HPDE6-E6E7 (cell line): ENCODE data around the gene SNX8.

ENCODE experiments used
- DNase-seq: peaks from one replicate; pipeline ENCODE4 v3.0.0; 2011; ENCODE audit warnings: missing footprints; ENCODE audit errors: extremely low spot score

The SNX8 gene

DNA sequence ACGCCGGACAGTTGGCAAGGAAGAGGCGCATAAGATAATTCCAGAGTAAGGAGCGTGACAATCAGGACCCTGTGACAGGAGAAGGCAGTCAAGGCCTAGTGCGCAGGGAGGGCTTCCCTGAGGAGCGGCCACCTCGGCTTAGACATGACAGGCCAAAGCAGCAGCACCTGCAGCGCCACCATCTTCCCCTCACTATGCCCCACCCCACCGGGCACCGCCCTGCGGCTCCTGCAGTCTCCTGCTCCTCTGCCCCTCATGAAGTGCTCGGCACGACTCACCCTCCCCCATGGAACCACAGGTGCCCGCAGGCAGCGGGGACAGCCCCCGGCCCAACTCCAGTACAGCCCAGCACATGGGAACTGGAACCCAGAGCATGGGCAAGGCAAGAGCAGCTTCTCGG is 93.3 kb downstream of the SNX8 start:
- DNase-seq, result no peak

DNA sequence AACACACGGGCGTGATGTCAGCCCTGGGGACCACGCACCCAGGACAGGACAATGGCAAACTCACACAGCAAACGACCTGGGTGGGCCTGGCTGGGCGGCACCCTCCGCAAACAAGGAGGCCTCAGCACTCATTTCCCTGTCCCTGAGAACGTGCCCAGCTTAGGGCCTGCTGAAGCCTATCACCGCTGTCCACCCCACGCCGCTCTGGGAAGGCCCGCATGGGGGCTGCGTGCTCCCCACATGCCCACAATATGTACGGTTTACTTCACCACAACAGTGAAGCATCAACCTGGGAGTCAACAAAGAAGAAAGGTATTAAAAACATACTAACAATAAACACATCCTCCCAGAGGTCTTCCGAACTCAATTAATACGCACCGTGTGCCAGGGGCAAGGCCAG is 93.7 kb downstream of the SNX8 start:
- no peak for DNase-seq

DNA sequence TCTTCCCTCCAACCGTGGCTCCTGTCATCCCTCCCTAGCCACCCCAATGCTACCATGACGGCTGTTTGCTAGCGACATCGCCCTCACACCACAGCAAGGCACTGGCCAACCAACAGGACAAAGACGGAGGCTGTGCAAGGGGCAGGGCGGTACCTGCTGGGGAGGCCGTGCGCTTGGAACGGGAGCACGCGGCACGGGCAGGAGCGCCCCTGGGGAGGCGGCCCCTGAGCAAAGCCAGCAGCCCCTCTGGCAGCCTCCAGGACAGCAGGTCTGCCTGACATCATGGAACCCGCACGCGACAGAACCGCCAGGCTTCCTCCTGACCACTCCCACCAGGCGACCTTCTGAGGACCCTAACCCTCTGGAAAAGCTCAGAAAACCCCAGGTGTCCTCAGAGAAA is 94.2 kb downstream of the SNX8 start:
- DNase-seq, result no peak

DNA sequence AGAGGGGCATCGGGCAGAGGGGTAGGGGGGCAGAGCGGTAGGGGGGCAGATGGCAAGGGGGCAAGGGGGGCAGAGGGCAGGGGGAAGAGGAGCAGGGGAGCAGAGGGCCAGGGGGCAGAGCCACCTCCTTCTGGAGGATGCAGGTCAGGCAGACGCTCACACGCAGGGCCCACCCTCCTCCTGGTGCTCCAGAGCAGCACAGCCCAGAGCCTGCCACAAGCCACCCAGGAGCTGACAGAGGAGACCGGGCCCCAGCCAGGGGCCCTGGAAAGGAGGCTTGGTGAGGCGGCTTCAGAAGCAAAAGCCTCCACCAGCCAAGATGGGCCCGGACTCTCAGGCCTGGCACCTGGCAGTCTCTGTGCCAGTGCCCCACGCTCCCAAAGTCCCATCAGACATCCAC is 94.6 kb downstream of the SNX8 start:
- DNase-seq, result no peak

DNA sequence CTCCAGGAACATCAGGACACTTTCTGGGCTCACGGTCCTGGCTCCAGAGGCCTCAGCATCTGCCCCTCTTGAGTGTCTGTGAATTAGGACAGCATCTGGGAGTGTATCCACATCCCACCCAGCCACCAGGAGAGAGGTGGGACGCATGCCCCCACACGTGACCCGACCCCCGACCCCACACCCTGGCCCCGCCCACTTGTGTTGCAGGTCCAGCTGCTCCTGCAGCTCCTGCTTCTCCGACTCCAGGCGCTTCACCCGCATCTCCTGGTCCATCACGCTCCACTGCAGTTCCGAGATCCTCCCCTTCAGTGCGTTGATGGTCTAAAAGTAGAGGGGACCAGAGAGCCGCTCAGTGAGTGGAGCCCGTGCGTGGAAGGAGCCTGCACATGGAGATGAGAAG is 95.1 kb downstream of the SNX8 start:
- no peak for DNase-seq

DNA sequence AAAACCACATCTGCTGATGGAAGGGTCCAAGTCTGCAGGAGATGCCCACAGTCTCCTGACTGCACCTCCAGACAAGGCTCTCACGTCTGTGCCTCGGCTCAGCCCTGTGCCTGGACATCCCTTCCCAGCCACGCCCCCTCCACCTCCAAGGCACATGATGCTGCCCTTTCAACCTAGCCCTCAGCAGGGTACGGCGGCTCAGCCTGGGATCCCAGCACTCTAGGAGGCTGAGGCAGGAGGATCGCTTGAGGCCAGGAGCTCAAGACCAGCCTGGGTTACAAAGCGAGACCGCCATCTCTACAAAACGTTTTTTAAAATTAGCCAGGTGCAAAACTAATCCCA is 95.8 kb downstream of the SNX8 start:
- no peak for DNase-seq

DNA sequence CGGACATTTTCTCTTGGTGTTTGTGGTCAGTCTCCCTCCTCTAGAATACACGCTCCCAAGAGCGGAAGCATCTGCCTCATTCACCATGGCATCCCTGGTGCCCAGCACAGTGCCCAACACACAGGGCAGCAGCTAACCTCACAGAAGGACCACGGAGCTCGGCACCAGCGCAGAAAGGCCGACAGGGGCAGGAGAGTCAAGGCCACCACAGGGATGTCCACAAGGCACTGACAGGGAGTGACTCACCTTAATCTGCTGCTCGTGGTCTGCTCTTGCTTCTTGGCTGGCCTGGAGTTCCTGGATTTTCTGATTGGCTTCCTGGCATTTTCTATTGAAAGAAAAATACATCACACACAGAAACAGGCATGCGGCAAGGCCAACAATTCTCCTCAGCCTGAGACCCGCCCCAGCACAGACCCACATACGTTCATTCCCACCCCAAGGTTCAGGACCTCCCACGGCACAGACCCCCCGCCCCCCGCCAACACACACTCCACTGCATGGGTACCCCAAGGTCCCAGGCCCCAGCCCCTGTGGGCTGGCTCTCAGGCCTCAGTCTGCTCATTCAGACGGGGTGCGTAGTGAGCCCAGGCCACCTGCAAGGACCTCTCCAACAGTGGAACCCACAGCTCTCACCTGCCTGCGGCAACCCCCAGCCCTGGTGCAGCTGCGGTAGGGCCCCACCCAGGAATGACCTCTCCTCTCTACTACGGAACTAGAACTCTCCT is 96.4 kb downstream of the SNX8 start:
- DNase-seq, result no peak

DNA sequence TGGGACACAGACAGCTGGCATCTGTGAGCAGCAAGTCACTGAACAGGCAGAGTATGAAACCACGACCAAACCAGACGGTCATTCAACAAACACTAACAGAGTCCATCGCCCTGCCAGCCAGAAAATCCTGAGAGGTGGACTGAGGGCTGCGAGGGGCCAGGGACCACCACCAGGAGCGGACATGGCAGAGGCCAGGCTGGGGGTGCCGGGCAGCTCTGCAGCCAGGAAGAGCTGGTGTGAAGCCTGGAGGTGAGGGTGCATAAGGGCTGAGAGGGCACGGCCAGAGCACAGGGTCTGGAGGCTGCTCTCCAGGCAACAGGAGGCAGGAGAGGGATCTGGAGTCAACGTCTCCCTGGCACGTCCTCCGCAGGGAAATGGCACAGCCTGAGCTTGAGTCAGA is 97.0 kb downstream of the SNX8 start:
- DNase-seq, result no peak

DNA sequence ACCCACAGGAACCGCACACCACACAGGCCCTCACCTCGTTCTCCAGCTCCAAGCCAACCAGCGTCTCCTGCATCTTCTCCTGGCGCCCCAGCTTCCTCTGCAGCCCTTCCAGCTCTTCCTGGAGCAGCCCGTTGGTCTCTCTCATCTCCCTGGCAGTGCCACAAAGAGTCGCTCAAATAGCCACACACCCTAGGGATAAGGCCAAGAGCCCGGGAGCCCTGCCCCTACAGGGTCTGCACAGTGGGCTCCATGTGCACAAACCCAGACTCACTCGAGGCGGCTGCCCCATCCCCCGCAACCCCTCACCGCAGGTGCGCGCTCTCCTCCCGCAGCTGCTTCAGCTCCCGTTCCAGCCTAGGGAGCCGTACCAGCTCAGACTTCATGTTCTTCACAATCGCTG is 98.4 kb downstream of the SNX8 start:
- DNase-seq, result no peak

DNA sequence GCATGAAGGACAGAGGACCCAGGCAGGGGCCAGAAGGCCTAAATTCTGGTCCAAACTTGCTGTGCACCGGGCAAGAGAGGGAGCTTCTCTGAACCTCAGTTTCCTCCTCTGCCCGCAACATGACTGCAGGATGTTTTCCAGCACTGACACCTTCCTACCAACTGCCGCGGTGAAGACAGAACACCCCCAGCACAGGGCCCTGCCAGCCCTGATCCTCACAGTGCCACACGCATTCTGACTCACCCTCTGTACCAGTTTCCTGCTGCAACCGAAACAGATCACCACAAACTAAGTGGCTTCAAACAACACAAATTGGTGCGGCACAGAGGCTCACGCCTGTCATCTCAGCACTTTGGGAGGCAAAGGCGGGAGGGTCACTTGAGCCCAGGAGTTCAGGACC is 99.6 kb downstream of the SNX8 start:
- no peak for DNase-seq

DNA sequence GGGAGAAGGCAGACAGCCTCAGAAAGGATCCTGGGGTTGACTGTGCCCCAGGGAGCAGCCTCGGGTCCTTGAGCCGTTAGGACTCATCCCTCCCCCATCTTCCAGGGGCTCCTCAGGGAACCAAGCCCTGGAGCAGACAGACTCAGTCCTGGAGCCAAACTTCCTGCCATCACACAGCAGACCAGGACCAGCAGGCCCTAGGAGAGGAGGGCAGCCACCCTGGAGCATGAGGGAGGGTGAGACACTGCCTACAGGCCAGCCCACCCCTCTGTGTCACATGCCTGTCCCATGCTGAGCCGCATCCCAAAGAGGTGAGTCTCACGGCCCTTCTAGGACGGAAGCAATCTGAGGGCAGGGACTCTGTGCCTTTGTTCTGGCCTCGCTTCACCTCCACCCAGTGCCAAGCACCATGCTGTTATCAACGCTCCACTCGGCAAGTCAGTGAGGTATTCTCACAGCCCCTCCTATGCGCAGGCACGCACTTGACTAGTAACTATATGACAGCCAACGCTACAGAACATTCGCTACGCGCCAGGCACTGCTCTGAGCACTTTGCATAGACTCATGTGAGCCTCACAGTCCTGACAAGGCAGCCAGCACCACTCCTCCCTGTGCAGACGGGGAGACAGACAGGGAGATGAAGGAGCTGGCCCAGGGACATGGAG is 100.6 kb downstream of the SNX8 start:
- DNase-seq, result no peak

DNA sequence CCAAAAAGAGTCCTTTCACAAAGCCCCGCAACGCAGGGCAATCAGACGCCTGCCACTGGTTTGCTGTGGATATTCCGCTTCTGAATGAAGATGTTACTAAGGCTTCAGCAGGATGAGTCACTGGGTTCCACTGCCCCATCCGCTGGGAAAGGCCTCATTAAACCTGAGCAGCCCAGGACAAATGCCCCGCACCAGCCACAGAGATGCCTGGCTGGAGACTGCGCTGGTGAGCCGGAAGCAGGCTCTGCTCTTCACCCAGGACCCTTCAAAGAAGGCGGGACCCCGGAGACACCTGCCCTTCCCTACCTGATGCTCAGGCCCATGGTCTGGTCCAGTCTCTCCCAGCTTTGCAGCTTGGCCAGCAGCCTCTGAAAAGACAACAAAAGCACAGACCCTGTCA is 101.3 kb downstream of the SNX8 start:
- no peak for DNase-seq

DNA sequence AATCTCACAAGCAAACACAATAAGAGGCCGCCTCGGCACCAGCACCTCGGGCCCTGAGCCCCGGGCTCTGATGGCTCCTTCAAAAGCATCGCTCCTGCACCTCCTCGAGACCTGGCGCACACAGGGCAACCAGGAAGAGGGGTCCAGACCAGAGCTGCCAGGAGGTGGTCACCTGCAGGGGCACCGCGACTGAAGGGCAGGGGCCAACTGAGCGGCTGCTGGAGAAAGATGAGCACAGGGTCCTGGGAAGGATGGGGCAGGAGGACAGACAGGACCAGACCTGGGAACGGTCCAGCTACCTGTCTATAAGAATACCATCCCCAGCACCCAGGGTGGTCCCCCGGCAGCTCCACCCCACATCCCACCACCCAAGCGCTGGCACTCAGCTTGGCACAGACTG is 102.3 kb downstream of the SNX8 start:
- DNase-seq, result no peak

DNA sequence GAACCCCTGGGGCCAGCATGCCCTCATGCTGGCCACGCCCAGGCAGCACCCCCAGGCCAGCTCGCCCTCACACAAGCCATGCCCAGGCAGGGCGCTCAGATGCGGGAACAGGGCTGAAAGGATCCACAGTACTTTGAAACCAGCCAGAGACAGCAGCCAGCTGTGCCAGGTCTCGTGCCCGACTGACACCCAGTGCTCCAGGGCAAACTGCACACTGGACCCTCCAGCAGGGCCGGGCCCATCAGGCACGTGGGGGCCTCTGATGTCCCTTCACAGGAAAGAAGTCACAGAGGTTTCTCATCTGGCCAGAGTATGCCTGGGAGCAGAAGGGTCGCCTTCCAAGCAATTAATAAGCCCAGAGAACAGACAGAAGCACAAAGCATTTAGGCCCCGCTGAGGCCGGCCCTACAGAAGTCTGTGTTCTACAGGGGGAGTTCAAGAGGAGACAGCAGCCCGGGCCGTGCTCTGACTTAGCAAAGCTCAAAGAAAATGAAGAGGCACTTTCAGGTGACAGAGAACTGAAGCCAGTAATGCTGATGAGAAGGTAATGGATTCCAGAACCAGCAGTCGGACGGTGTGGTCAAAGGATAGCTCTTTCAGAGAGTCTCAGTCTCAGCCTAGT is 102.9 kb downstream of the SNX8 start:
- no peak for DNase-seq

DNA sequence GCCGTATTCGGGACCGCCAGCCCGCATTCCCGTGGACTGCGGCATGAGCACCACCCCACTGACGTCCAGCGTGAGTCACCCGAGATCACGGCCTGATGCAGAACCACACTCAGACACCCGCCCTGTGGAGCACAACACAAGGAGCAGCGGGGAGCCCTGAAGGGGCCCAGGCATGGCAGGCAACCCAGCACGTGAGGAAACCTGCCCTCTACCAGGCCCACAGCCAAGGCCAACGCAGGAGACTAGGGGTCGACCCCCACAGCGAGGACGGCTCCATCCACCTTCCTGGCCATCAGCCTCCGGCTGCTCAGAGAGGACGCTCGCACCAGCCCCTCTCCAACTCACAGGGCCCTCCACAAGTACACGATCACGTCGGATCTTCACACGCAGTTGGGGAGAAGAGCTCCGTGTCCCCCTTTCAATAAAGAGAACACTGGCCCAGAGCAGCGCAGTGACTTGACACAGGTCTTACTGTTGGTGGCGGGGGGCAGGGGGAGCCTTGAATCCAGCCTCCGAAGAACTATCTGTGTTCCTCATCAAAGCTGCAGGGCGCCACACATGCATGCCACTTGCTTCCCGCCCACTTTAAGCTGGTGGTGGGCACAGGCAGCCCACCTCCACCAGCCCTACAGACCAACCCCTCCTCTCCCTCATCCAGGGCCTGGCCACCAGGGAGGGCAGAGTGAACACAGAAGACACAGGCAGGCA is 103.5 kb downstream of the SNX8 start:
- no peak for DNase-seq

DNA sequence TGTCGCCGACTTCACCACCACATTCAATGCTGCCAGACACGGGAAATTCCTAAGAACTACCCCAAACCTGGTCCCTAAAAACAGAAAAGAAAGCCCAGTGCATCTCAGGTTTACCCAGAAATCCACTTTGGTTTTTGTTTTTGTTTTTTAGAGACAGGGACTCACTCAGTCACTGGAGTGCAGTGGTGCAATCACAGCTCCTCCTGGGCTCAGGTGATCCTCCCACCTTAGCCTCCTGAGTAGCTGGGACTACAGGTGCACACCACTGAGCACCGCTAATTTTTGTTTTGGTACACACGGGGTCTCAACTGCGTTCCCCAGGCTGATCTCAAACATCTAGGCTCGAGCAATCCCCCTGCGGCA is 104.3 kb downstream of the SNX8 start:
- DNase-seq, result no peak

DNA sequence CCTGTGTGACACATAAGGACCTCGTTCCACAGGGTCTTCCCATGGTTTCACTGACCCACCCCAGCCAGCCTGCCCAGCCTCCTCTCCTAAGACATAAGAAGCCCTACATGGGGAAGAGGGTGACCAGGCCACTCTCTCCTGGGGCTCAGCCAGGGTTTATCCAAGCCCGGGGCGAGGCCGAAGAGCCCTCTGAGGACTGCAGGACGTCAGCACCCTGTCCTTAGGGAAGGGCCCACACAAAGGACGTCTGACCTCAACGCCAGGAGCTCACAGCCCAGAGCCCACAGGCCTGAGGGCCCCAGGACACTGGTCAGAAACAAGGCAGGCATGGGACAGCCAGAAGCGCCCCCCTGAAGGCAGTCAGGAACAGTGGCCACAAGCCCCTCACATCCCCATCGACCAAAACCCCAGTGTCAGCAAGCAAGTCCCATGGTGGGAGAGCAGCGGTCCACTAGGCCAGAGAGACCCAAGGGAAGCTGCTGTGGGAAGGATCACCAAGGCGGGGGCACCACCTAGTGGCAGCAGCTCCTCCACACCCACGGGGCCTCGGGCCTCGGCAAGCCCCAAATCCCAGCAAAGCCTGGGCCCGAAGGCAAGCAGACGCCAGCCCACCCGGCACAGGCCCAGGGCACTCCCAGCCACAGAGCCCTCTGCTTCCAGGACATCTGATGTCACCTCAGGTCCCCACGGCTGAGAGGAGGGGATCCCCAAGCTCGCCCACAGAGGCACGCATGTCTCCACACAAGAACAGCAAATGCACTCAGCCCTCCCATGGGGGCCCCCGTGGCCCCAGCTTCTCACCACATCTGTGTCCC is 104.9 kb downstream of the SNX8 start:
- no peak for DNase-seq

DNA sequence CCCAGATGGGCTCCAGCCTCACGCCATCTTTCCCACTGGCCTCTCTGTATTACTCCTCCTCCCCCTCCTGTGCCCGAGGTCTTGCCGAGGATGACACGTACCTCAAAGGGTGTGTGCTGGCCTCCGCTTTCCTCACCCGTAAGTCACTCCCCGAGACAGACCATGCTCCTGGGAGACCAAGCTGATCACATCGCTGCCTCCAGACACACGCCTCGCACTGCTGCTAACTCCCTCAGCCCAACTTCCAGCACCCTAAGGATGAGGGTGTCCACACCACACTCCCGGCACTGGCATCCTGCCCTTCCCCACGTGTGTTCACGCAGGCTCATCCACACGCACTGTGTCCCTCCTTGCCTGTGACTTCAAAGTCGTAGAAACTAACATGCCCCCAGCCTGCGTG is 105.5 kb downstream of the SNX8 start:
- DNase-seq, result no peak

DNA sequence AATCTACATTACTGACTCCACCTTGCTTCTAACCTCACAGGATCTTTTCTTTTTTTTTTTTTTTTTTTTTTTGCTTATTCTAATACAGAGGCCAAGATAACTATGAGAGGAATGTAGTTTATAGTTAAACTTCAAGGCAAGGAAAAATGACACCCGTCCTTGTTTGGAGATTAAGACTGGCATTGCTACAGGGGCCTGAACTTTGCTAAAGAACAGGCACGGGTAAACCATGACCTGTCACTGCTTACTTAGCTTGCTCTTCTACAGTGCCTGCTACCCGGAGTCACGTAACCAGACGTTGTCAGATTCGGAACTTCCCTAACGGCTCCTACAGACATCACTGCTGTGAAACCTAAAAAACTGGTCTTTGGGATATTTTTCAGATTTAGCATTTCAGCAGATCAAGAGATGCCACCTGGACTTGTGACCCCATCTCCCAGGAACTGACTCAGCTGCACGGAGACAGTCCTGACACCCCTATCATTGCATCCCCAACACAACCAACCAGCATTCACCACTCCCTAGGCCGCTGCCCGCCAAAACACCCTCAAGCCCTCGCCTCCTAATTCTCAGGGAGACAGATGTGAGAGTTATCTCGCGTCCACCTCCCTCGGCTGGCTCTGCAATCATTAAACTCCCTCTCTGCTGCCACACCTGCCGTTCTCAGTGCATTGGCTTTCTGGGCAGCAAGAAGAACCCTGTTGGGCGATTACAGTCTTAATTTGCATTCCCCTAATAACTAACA is 109.0 kb downstream of the SNX8 start:
- no peak for DNase-seq

DNA sequence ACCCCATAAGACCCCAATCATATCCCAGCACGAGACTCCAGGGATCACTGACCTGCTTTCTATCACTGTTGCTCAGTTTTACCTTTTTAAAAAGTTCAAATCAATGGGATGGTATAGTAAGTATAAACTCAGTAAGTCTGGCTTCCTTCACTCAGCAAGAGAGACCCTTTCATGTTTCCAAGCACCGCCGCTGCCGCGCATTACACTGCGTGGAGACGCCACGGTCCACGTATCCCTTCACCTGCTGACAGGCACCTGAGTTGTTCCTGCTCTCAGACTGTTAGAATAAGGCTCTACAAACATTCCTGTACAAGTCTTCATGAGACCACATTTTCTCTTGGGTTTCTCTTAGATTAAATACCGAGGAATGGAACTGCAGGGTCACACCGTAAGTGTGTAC is 109.8 kb downstream of the SNX8 start:
- DNase-seq, result no peak

DNA sequence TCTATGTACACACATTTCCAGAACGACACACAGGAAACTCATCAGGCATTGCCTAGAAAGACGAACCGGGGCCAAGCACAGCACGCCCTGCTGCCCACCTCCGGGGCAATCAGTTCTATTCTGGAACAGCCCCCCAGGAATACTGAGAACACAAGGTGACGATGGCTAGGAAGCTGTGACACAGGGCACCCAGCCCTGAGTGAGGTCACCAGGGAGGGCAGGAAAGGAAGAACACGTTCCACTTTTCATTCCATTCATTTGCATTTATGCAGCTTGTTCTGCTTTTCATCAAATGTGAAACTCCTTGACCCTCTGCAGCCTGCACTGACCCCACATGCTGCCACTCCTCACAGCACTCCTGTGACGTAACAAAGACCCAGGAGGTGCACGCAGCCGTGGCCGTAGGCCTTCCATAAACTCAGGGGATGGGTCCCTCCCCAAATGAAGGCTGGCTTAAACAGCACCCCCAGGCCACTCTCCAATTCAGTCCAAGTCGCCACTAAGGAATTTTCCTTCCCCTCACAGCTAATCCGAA is 110.4 kb downstream of the SNX8 start:
- no peak for DNase-seq
